GM19239 (cell line): ENCODE data around the gene FSD1.
"Not testable (repeated sequence)": the region's sequence is repeated elsewhere in the genome, so short reads cannot be mapped to it uniquely, and the experiment has no call there.

ENCODE experiments used
- DNase-seq: peaks from one replicate; pipeline ENCODE4 v3.0.0; 2011; ENCODE audit warnings: low spot score; ENCODE audit not compliant: insufficient read length
- FAIRE-seq: peaks from 2 replicates; lab custom pipeline; 2011; peaks lifted over from hg19 to GRCh38; lab: Jason Lieb, UNC

Gene FSD1

DNA sequence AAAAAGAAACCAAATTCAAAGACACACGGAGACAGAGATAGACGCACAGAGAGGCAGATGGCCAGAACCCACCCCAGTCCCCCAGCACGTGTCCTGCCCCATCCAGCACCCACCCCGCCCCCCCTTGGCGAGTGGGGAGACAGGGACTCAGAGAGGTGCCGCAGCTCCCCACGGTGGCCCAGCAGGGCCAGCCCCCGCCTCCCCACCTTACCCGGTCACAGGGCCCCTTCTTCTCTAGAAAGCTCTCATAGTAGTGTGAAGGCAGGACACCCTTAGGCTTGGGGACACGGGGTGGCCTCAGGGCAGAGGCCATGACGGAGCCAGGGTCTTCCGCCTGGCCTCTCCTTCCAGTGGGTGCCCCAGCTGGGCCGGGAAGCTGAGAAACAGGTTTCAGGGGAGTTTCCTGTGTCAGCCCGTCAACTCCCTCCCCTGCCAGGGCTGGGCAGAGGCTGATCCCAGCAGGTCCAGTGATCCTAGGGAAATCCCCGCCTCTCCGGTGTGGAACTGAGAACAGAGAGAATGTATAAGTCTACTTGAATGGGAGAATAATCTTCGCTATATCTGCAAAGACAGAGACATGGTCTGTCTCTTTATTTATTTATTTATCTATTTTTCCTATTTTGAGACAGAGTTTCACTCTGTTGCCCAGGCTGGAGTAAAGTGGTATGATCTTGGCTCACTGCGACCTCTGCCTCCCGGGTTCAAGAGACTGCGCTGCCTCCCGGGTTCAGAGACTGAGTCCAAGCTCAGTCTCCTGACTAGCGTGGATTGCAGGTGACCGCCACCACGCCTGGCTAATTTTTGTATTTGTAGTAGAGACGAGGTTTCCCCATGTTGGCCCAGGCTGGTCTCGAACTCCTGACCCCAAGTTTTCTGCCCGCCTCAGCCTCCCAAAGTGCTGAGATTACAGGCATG lies 34.3 kb downstream of the FSD1 start, which contains the start of gene STAP2:
Gene STAP2 (minus strand): TSS at position 387 of the 915 bp plus-strand sequence. CDS start 74 bp downstream, at position 313.
- peak; percentile 13 for DNase-seq
- FAIRE-seq, result peak; percentile 49

- DNase-seq (no peak), FAIRE-seq (no peak)
These were observed 37.9 kb downstream of the FSD1 start for GRCh38 chr19:4342314-4342614.

DNA sequence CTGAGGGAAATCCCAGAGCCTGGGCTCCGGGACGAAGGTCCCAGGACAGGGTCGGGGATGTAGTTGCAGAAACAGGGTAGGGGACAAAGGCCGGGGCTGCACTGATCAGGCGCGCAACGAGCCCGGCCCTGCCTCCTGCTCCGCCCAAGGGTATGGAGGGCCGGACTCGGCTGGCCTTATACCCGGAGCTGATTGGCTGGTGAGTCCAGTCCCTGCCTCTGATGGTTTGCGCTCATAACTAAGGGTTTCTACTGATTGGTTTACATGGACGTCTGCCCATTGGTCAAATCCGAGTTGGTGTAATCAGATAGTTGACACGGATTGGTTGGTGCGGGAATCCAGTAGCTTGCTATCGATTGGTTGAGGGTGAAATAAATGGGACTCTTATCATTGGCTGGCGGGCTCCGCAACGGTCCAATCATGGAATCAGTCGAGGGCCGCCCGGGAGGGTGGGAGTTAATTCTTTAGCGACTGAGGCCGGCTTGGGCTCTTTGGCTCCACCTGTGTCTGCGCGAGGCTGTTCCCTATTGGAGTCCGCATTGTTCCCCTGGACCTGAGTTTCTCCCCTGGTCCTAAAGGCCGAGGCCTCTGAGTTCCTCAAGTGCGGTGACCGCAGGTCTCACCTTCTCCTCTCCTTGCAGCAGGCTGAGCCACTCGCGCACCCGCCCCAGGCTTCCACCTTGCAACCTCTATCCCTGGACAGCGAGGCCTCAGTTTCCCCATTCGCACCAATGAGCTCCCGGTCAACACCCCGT lies 38.4 kb downstream of the FSD1 start:
- peak; percentile 99 for FAIRE-seq
- DNase-seq, result peak; percentile 89

DNA sequence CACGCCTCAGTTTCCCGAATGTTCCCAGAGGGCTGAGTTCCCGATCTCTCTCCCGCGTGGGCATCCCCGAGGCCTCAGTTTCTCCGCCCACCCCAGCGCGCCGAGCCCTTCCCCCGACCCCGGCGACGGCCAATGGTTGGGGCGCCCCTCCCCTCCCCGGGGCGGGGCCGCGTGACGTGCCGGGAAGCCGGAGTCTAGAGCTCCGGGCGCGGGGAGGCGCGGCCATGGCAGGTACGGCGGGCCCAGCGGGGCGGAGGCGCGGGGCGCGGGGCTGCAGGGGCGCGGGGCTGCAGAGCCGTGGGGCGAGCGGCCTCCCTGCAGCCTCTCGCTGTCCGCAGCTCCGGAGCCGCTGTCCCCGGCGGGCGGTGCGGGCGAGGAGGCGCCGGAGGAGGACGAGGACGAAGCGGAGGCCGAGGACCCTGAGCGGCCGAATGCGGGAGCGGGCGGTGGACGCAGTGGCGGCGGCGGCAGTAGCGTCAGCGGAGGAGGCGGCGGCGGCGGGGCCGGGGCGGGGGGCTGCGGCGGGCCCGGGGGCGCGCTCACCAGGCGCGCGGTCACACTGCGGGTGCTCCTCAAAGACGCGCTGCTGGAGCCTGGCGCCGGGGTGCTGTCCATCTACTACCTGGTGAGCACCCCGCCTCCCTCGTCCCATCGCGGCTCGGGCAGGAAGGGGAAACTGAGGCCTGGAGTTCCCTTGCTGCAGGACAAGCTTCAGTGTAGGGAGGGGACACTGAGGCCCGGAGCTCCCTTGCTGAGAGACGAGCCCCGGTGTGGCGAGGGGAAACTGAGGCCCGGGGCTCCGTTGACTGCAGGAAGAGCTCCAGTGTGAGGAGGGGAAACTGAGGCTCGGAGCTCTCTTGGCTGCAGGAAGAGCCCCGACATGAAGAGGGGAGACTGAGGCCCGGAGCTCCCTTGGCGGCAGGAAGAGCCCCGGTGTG lies 39.2 kb downstream of the FSD1 start, which contains the start of gene MPND:
Gene MPND (plus strand): TSS at position 193 of the 938 bp plus-strand sequence. CDS start 32 bp downstream, at position 225.
- DNase-seq (peak; percentile 91), FAIRE-seq (peak; percentile 26)

- no peak for FAIRE-seq
- DNase-seq, result no peak
These were observed 41.1 kb downstream of the FSD1 start for GRCh38 chr19:4345342-4346019.

DNA sequence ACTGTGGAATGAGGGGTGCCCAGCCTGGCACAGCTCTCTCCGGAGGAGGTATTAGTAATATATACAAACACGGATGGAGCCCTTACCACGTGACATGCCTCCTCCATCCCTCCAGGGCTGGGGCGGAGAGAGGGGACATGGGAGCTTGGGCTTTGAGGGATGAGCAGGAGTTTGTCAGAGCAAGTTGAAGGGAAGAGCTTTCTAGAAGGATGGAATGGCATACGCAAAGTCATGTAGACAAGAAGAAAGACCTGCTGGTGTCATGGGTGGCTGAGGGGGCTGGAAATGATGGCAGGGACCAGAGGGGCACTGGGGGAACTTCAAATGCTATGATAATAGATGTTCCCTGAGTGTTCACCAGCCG lies 41.6 kb downstream of the FSD1 start:
- FAIRE-seq, result no peak
- no peak for DNase-seq

GRCh38 chr19:4347521-4347920 lies 43.1 kb downstream of the FSD1 start:
- FAIRE-seq, result no peak
- no peak for DNase-seq

- DNase-seq, FAIRE-seq: not testable (repeated sequence)
These were observed 44.8 kb downstream of the FSD1 start for GRCh38 chr19:4349225-4349624.

DNA sequence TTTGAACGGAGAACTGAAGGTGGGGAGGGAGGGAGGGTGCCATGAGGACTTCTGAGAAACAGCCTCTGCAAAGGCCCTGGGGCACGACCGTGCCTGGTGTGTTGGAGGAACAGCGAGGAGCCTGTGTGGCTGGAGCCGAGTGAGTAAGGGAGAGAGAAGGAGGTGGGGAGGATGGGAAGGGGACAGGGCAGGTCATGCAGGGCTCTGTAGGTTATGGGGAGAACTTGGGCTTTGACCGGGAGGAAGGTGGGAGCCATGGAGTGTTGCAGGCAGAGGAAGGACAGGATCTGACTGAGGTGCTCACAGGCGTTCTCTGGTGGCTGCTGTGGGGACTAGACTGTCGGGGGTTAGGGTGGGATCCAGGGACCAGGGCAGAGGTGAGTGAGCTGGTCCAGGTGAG lies 45.7 kb downstream of the FSD1 start:
- DNase-seq, result no peak
- no peak for FAIRE-seq

DNA sequence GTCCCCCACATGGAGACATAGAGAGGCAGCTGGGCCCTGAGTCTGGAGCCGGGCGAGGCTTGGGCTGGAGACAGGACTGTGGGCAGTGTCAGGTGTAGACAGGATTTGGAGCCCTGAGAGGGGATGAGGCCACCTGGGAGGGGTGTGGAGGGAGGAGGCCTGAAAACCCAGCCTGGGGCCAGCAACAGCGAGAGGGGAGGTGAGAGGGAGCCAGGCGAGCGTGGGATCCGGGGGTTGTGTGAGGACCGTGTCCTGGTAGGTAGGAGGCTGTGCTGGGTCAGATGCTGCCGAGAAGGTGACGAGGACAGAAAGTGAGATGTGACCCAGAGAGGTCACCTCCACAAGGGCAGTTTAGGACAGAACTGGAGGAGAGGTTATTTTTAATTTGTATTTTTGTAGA lies 46.3 kb downstream of the FSD1 start:
- DNase-seq (no peak), FAIRE-seq (no peak)

- DNase-seq (peak; percentile 70), FAIRE-seq (peak; percentile 52)
These were observed 48.3 kb downstream of the FSD1 start for GRCh38 chr19:4352701-4353121.

GRCh38 chr19:4354282-4354681 lies 49.9 kb downstream of the FSD1 start:
- DNase-seq, result no peak
- FAIRE-seq, result no peak

DNA sequence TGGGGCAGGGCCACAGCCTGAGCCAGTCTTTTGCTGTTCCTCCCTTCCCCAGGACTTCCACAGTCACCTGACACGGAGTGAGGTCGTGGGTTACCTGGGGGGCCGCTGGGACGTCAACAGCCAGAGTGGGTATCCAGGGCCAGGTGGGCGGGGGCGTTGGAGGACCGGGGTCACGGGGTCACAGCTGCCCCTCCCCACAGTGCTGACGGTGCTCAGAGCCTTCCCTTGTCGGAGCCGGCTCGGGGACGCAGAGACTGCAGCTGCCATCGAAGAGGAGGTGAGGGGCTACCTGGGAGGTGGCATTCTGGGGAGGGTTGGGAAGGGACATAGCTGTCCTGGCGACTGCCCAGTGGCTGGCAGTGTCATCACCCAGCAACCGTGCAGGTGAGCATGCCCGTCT lies 50.5 kb downstream of the FSD1 start:
- no peak for DNase-seq
- no peak for FAIRE-seq

DNA sequence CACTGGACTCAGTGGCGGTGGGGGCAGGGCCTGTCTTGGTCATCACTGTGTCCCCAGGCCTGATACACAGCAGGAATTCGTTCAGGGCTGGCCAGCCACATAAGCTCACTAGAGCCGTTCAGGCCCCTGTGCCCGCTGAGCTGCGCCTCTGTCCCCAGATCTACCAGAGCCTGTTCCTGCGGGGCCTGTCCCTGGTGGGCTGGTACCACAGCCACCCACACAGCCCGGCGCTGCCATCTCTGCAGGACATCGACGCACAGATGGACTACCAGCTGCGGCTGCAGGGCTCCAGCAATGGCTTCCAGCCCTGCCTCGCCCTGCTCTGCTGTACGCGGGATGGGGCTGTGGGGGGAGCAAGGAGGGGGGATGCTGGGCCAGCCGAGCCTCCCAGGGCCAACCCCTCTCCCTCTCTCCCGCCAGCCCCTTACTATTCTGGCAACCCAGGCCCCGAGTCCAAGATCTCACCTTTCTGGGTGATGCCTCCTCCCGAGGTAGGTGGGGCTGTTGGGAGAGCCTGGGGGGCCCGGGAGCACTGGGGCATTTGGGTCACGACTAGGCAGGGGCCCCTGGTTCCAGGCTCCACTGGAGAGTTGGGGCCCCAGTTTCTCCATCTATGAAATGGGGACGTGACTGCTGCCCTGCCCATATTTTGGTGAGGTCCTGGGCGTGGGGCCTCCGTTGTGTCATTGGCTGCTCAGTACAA lies 52.8 kb downstream of the FSD1 start:
- DNase-seq (no peak), FAIRE-seq (no peak)

DNA sequence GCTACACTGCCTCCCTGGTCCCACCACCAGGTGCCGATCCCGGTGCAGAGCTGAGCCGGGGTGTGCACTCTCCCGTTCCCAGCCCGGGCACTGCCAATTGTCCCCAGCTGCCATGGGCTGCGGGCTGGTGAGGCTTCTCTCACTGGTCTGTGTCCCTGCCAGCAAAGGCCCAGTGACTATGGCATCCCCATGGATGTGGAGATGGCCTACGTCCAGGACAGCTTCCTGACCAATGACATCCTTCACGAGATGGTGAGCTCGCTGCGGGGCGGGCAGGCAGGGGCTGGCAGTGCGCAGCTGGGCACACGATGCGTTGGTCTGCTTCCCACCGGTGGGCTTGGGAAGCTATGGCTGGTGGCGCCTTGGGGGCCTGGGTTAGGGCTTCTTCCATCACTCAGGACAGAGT lies 53.5 kb downstream of the FSD1 start:
- DNase-seq (no peak), FAIRE-seq (no peak)

DNA sequence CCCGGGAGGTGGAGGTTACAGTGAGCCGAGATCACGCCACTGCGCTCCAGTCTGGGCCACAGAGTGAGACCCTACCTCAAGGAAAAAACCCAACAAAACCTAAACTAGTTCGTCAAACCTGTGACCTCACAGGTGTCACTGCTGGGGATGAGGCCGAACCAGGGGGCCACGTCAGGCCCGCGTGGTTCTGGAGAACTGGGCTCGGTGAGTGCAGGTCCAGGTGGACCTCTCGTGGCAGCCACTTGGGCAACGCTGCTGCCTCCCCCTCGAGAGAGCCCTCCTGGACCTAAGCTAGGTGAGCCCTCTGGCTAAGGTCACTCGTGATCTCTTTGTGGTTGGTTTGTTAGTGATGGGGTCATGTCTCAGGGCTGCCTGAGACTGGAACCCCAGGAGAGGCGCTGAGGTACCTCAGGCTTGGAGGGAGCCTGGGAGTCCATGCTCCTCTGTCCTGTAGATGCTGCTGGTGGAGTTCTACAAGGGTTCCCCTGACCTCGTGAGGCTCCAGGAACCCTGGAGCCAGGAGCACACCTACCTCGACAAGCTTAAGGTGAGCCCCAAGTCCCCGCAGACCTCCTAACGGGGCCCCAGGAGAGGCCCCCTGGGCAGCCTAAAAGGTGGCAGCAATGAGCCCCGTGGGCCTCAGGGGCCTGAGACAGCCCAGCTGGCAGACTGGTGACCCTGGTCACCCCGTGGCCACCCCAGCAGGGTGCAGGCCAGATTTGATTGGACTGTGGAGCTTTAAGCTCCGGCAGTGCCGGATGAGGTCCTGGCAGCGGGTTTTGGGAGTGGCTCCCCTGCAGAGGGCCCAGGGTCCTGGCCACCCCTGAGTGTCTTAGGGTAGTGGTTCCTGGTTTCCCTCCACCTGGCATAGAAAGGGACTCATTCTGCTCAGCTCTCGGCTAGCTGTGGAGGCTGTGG lies 54.6 kb downstream of the FSD1 start:
- no peak for FAIRE-seq
- DNase-seq, result no peak

GRCh38 chr19:4359627-4360000 lies 55.2 kb downstream of the FSD1 start:
- no peak for DNase-seq
- no peak for FAIRE-seq

DNA sequence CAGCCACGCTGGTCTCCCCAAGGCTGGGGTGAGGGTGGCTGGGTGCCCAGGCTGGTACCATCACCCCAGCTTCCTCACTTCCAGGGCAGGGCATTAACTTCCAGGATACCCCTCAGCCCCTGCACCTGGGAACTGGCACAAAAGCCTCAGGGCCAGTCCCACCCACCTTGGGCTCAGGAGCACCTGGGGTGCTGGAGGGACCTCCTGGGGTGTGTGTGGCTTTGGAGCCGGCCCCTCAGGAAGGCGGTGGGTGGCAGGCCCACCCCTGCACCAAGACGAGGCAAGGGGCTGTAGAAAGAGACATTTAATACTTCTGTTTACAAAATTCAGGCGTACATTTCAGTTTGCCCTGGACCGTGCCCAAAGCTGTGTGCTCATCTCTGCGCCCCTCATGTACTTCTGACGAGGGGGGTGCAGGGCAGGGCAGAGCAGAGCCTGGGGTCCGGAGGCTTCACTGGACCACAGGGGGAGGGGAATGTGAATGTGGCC lies 55.7 kb downstream of the FSD1 start:
- no peak for FAIRE-seq
- no peak for DNase-seq
